Fibroblast of mammary gland (primary cell): ENCODE results near the gene ICAM5.

ENCODE experiments used
- DNase-seq: peaks from one replicate; pipeline ENCODE4 v3.0.0-alpha.2; 2010; ENCODE audit warnings: low read depth
- H3K4me3 ChIP-seq: 2 replicates; pipeline ENCODE4 v1.5.1; 2011; ENCODE audit warnings: low read depth, mild to moderate bottlenecking, low read length, moderate library complexity; ENCODE audit not compliant: control insufficient read depth
- TF ChIP-seq, protein P1 (sequence below): conservative IDR thresholded peaks from 2 replicates; pipeline ENCODE4 v1.5.1; 2011; ENCODE audit warnings: low read depth, low read length, inconsistent platforms; ENCODE audit not compliant: control insufficient read depth, insufficient read depth

The ICAM5 gene

DNA sequence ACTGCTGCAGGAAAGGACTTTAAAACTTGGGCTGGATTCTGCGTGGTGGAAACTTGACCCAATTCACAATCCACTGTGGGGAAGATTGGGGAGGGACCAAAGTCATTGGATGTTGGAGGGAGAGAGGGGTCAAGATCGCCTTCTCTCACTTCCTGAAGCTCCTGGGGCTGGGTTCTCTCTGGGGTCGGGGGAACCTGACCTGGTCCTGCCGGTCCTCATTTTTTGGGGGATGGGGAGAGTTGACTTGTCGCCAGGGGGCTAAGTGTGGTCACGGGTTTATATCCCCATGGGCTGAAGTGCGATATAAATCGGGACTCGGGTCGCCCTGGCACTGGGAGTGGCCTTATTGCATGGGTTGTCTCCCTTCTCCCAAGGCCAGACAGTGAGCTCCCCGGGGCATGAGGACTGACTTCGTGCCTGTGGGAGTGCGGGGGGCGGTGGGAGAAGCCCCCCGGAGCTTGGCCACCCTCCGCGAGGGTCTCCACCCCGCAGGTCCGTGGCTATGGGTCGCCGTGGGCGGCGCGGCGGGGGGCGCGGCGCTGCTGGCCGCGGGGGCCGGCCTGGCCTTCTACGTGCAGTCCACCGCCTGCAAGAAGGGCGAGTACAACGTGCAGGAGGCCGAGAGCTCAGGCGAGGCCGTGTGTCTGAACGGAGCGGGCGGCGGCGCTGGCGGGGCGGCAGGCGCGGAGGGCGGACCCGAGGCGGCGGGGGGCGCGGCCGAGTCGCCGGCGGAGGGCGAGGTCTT lies 6.3 kb downstream of the ICAM5 start:
- TF ChIP-seq, protein P1, sequence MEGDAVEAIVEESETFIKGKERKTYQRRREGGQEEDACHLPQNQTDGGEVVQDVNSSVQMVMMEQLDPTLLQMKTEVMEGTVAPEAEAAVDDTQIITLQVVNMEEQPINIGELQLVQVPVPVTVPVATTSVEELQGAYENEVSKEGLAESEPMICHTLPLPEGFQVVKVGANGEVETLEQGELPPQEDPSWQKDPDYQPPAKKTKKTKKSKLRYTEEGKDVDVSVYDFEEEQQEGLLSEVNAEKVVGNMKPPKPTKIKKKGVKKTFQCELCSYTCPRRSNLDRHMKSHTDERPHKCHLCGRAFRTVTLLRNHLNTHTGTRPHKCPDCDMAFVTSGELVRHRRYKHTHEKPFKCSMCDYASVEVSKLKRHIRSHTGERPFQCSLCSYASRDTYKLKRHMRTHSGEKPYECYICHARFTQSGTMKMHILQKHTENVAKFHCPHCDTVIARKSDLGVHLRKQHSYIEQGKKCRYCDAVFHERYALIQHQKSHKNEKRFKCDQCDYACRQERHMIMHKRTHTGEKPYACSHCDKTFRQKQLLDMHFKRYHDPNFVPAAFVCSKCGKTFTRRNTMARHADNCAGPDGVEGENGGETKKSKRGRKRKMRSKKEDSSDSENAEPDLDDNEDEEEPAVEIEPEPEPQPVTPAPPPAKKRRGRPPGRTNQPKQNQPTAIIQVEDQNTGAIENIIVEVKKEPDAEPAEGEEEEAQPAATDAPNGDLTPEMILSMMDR = no peak
- DNase-seq = no peak
- H3K4me3 ChIP-seq = no peak overlapping the region

DNA sequence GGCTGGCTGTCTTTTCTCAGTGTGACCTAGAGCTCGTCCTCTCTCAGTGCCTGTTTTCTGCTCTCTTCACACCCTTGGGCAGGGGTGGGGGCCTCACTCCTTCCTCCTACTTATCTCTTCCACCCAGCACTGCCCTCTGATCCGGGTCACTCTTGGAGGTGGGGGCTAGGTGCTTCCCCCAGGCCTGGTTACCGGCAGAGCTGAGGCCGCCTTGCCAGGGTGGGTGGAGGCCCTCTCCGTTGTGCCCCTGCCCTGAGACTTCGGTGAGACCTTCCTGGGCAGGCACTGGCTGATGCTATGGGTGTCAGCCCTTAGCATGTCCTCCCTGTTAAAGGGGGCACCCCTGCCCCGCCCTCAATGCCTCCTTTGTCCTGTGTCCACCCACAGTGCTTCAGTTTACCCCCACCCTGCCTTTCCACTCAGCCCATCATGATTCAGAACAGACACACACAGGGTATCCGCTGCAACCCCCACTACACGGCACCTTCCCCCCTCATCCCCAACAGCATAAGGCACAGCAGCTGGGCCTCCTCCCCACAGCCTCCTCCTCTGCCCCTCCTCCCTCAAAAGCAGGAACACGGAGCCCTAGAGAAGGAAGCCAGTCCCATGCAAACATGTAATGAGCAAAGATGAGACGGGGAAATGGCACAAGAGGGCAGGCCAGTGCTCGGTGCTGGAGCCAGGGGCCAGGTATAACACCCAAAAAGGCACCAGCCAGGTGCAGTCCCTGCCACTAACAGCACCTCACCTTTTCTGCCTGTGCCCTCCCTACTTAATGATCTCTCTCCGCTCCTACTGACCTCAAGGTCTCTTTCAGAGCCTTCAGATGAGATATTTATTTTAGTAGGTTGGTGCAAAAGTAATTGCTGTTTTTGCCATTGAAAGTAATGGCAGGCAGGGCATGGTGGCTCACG lies 10.1 kb downstream of the ICAM5 start:
- no peak for DNase-seq

DNA sequence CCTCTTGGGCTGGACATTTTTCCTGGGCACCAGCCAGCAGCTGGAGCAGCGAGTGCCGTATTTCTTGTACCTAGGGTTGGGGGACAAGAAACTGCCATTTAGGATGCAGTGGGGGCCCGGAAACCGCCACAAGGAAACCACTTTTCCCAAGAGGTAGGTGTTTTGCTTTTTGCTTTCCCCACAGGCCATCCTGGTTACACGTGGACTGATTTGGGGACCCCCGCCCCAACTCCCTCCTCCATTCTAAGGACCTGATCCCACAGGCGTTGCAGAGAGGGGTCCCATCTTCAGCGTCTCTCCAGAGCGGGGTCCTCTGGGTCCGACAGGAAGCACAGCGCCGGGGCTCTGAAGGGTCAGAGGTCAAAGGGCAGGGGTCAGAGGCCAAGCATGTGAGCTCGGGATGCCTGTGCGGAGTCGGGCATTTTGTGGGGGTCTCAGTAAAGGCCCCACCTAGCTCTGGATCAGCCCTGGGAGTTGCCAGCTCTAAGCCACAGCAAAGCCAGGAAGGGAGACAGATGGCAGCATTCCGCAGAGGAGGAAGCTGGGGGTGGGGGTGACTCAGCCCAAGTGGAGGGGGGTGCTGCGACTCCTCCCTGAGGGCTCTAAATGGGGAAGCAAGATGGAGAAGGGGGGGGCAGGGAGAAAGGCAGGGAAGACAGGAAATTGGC lies 15.5 kb downstream of the ICAM5 start:
- no peak overlapping the region for H3K4me3 ChIP-seq
- peak; percentile 60 for DNase-seq
- TF ChIP-seq, protein P1 = no peak

More for the DNA sequence above, 10.1 kb downstream of the ICAM5 start:
- TF ChIP-seq, protein P1 = no peak
- no peak overlapping the region for H3K4me3 ChIP-seq

DNA sequence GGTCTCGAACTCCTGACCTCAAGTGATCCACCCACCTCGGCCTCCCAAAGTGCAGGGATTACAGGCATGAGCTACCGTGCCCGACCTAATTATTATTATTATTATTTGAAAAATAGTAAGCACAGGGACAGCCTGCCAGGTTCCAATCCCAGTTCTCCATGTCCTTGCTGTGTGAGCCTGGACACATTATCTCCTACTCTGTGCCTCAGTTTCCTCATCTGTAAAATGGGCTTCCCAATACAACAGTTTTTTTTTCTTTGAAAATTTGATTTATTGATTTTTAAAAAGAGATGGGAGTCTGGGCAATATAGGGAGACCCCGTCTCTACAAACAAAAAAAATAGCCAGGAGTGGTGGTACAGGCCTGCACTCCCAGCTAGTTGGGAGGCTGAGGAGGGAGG lies 16.6 kb downstream of the ICAM5 start:
- TF ChIP-seq, protein P1 = no peak
- no peak overlapping the region for H3K4me3 ChIP-seq
- no peak for DNase-seq

DNA sequence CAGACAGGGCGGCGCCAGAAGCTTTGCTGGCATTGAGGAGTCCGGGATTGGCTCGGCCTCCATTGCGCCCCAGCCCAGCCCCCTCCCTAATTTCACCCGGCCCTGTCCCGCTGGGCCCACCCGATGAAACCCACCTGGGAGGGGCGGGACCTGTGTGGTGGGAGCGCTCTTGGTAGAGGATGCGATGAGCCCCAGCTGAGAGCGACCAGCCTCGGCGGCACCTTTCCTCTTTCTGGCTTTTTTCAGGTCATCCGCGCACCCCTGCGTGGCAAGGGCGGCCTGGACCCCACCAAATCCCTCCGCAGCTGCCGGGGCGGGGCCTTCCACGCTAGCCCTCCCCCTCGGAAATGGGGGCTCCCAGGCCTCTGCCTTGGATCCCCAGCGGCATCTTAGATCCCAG lies 19.7 kb downstream of the ICAM5 start, which contains the start of gene ZGLP1:
Gene ZGLP1 (minus strand): TSS at position 393 of the 400 bp plus-strand sequence.
- H3K4me3 ChIP-seq = no peak within 1 kb of the TSS
- TF ChIP-seq, protein P1 = no peak
- no peak for DNase-seq

DNA sequence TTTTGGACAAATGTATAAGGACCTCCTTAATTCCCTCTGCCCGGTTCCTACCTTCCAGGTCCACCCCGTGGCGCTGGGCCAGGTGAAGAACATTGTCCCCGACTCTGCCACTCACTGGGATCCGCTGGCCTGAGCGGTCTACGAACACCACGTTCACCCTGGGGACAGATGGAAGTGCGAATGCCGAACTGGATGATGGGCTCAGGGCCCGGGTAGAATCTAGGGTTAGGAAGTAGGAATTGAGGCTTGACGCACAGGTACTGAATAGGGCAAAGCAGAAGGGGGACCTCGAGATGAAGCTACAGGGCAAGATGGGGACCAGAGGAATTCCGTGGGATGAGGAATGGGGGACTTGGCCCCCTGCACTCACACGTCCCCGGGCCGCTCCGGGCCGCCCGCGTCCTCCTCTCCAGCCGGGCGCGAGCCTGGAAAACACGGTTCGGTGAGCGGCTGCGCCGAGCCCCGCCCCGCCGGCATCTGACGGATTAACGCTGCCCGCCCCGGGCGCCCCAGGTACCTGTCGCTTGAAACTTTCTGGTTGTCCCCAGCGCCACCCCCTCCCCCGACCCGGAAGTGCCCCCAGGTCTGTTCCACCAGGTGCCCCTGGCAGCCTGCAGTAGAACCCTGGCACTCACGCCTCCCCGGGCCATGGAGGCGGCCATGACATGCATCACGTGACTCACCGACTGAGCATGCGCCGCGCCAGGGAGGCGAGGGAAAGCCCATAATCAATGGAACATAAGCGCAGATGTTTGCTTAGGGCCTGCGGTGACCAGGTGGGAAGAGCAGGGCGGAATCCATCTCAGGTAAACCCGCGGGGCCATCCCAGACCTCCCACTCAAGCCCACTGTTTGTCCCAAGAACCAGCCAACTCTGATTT lies 25.8 kb downstream of the ICAM5 start, which contains the start of gene FDX2:
Gene FDX2 (minus strand): TSS at position 681 of the 880 bp plus-strand sequence. CDS start 19 bp downstream, at position 662.
- peak within 1 kb of the TSS; percentile 80 for H3K4me3 ChIP-seq
- TF ChIP-seq, protein P1 = no peak
- DNase-seq = peak; percentile 72
